Colonic mucosa (tissue), 4 donors: ENCODE measurements around the gene B9D1. TPM values are rescaled to one million over a fixed set of nuclear protein-coding genes. Genes with fewer than 3 reads are reported as not detected.

Experiments
- DNase-seq: peaks from one replicate; pipeline ENCODE4 v3.0.0-alpha.2; 2020
- H3K27ac ChIP-seq: fragments of 200-600 bp; one replicate; pipeline ENCODE4 v1.8.0; 2021
- H3K27me3 ChIP-seq: fragments of 200-600 bp; one replicate; pipeline ENCODE4 v1.8.0; 2021
- H3K36me3 ChIP-seq: fragments of 200-600 bp; one replicate; pipeline ENCODE4 v1.8.0; 2021
- H3K4me1 ChIP-seq: fragments of 200-600 bp; one replicate; pipeline ENCODE4 v1.8.0; 2021; ENCODE audit warnings: mild to moderate bottlenecking
- H3K4me3 ChIP-seq: fragments of 200-600 bp; one replicate; pipeline ENCODE4 v1.8.0; 2021
- H3K9ac ChIP-seq, 2 donors: one replicate each; pipeline ENCODE4 v1.7.0; 2013; ENCODE audit warnings: control low read depth in 2 of 2, low read depth in 2 of 2, low read length in 2 of 2
- H3K9me3 ChIP-seq: fragments of 200-600 bp; one replicate; pipeline ENCODE4 v1.8.0; 2021
- intact Hi-C: fragments of 100-400 bp; cut with DNase I; formaldehyde crosslinking; loops from one replicate; pipeline ENCODE4 v1.14.1; 2022
- total RNA-seq, 2 donors: library from RNA; stranded (reverse); fragmentation: NEBNext Ultra II Directional in 1 of 2; extraction: Animal tissue kit (Norgen Biotek cat#: 25700) in 1 of 2; gene quantifications; one replicate each; pipeline ENCODE4 v1.2.1, GENCODE V29; 2021
- TF ChIP-seq, protein P1 (sequence below): fragments of 200-600 bp; IDR thresholded peaks from one replicate; pipeline ENCODE4 v1.8.0; 2022; ENCODE audit warnings: antibody characterized with exemption, mild to moderate bottlenecking
- donor health status: healthy.
- donor health status: DM: no; HTN: no; CAD: no.
- donor health status: DM: no; HTN: no; CAD: no.

Gene B9D1
- total RNA-seq, 2 donors from 2014 or later: 5.6 to 11.9 TPM

DNA sequence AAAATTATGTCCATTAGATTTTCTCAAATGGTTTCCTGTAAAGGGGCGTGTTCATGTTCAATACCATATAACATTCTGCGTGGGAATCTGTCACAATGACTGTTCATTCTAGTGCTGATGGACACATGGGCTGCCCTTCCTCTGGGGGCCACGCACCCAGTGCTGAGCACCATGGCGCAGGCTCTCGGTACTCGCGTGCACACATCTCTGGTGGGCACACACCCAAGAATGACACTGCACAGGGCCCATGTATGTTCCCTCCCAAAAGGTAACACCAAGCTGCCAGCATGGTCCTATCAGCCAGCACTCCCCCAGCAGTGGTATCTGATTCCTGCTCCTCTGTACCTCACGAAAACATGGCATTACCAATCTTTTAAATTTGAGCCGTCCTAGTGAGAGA, 13.7 kb downstream of the B9D1 start:
- Histone ChIP-seq H3K9ac (no peak overlapping the region), H3K4me1 (no peaks in the 10 kb centered on the region), H3K27me3 (no peaks in the 10 kb centered on the region), H3K36me3 (no peaks in the 10 kb centered on the region), H3K27ac (no peak overlapping the region), H3K4me3 (no peak overlapping the region), H3K9me3 (no peaks in the 10 kb centered on the region)
- no peak for DNase-seq
- intact Hi-C loops: no loop called here
- TF ChIP-seq, protein P1, sequence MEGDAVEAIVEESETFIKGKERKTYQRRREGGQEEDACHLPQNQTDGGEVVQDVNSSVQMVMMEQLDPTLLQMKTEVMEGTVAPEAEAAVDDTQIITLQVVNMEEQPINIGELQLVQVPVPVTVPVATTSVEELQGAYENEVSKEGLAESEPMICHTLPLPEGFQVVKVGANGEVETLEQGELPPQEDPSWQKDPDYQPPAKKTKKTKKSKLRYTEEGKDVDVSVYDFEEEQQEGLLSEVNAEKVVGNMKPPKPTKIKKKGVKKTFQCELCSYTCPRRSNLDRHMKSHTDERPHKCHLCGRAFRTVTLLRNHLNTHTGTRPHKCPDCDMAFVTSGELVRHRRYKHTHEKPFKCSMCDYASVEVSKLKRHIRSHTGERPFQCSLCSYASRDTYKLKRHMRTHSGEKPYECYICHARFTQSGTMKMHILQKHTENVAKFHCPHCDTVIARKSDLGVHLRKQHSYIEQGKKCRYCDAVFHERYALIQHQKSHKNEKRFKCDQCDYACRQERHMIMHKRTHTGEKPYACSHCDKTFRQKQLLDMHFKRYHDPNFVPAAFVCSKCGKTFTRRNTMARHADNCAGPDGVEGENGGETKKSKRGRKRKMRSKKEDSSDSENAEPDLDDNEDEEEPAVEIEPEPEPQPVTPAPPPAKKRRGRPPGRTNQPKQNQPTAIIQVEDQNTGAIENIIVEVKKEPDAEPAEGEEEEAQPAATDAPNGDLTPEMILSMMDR: no peak

DNA sequence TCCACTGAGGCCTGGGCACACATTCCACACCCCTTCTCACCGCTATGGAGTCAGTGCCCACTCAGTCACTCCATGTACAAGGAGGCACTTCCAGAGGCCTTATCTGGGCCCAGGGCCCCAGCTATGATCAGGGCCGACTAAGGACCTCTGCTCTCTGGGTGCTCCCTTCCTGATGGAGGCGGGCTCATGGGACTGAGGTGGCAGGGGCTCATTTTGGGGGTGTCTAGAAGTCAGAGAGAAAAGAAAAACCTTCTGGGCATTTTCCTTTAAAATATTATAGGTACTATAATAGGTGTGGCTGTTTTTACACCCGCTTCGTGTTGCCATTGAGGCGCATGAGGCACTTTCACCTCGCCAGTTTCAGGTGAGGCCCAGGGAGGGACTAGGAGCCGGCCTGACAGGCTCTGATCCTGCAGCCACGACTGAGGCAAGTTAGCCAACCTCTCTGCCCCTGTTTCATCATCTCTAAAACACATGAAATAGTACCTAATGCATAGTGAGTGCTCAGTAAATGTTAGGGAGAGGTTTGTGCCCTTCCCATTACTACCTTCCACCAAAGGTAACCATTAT, 14.4 kb downstream of the B9D1 start:
- H3K27me3 ChIP-seq: no peaks in the 10 kb centered on the region
- no peak overlapping the region for H3K4me3 ChIP-seq
- TF ChIP-seq, protein P1: no peak
- H3K36me3 ChIP-seq: no peaks in the 10 kb centered on the region
- no peaks in the 10 kb centered on the region for H3K9me3 ChIP-seq
- intact Hi-C loops: no loop called here
- H3K4me1 ChIP-seq: no peaks in the 10 kb centered on the region
- peak; percentile 25 for DNase-seq
- H3K27ac ChIP-seq: no peak overlapping the region
- no peak overlapping the region for H3K9ac ChIP-seq

DNA sequence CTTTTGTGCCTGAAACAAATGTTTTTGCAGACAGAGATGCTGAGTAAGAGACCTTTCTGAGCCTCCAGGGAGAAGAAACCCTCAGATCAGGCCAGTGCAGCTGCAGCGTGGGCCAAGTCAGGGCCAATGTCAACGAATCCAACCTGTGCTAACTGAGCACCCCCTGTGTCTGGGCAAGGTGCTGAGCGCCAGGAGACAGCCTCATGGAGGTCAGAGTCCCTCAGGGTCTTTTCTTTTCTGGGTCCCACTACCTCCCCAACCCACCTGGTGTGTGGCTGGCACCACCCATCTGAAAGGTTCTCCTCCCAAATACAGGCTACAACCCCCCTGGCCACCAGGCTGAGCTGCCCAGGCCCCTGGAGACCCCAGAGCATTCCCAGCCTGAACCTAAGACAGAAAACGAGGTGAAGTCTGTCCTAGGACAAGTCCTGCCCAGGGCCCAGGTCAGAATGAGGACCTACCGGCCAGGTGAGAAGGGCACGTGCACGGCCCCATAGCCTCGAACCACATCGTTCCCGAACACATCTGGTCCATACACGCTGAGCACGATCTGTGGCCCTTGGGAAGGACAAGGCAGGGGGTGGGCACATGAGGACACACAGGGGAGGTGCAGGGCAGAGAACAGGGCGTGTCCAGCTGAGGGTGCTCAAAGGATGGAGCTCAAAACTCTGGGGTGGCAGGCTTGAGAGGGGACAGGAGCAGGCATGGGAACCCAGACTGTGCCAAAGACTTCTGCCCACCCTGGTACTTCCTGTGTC, 15.0 kb downstream of the B9D1 start:
- DNase-seq: no peak
- Histone ChIP-seq H3K27ac (no peak overlapping the region), H3K4me3 (no peak overlapping the region), H3K4me1 (no peaks in the 10 kb centered on the region), H3K36me3 (no peaks in the 10 kb centered on the region), H3K9me3 (no peaks in the 10 kb centered on the region), H3K27me3 (no peaks in the 10 kb centered on the region), H3K9ac (no peak overlapping the region)
- TF ChIP-seq, protein P1: no peak
- intact Hi-C loops: no loop called here

DNA sequence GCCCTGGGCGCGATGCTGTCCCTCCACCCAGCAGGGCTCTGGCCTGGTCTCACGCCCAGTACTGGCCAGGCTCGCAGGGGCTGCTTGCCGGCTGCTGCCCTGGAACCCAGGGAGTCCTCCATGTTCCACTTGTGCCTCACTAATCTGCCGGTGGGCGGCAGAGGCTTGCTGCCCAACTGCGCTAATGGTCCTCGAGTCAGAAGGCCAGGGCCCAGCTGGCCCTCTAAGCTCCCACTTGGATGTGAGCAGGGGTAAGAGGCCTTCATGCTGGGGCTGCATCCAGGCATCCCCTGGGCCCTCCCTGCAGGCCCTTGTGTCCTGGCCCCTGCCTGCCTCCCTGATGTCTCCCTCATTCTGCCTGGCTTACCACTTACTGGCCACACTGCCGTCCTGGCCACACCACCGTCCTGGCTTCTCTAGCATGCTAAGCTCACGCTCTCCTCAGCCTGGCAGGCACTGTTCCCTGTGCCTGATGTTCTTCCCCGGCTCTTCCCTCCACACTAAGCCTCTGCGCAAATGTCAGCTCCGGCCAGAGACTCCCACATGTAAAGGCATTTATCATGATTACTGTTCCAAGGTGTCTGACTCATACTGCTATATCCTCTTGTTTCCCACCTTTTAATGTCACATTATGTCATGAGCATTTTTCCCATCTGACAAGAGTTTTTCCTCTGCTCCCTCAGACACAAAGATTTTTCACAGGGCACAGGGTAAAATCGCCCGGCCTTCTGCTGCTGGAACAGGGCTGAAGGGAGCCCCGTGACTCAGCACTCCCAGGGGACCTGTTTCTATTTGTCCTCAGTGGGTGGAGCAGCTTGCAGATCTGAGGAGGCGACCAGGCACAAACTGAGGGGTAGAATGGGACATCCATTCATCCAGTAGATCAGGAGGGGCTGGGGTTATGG, 15.9 kb downstream of the B9D1 start:
- intact Hi-C loops: no loop called here
- Histone ChIP-seq H3K4me3 (no peak overlapping the region), H3K27ac (peak overlapping the region; percentile 10), H3K4me1 (no peaks in the 10 kb centered on the region), H3K9me3 (no peaks in the 10 kb centered on the region), H3K36me3 (no peaks in the 10 kb centered on the region), H3K9ac (peak overlapping the region in 1 of 2 donors; percentile 9), H3K27me3 (no peaks in the 10 kb centered on the region)
- TF ChIP-seq, protein P1: no peak
- peak; percentile 48 for DNase-seq

DNA sequence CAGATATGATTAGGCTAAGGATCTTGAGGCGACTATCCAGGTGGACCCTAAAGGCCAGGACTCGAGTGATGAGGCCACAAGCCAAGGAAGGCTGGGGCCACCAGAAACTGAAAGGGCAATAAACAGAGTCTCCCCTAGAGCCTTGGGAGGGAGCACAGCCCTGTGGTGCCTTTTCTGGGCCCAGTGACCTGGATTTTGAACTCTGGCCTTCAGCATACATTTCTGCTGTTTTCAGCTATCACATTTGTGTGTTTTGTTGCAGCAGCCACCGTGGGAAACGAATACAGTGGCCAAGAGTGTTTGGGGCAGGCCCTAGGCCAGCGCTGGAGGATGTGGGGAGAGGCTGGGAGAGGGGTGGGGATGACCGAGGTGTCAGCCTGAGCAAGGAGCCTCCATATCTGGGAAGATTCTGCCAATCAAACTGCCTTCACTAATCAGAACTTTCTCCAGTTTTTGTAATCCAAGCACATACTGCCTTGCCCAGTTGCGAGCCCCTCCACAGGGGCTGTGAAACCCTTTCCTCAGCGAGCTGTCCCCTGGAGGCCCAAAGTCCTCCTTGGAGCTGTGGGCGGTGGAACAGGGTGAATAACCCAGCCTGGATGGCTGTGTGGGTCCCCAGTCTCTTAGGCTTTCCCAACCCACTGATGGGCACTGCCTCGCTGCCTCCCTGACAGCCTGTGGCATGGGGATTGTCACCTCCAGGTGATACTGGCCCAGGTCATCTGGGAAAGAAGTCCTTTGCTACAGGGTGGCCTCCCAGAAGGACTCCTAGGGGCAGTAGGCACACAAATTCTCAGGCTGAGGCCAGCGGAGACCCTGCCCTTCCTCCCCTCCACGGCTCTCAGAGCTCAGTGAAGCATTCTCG, 16.8 kb downstream of the B9D1 start:
- Histone ChIP-seq H3K4me3 (no peak overlapping the region), H3K27me3 (no peaks in the 10 kb centered on the region), H3K27ac (peak overlapping the region; percentile 10), H3K4me1 (no peaks in the 10 kb centered on the region), H3K9ac (peak overlapping the region in 1 of 2 donors; percentile 9), H3K36me3 (no peaks in the 10 kb centered on the region), H3K9me3 (no peaks in the 10 kb centered on the region)
- intact Hi-C loops: no loop called here
- no peak for DNase-seq
- TF ChIP-seq, protein P1: no peak
